Measurements from ENCODE around the gene CD247.

CD247 gene

GRCh38 chr1:167453123-167453522 is 65.2 kb downstream of the CD247 start:
- no peak for TF ChIP-seq CTCF (IDR thresholded peaks at IDR 0.05; ENCODE audit: extremely low read depth, insufficient read depth, missing control alignments)
- in situ Hi-C loops (cut with MboI; ENCODE audit: low pct_unique_long_range_greater_than_20kb, low sequenced_read_pairs, unreplicated experiment), result no loop called here
- no peak for DNase-seq (ENCODE audit: low spot score)

GRCh38 chr1:167452483-167452882 is 65.8 kb downstream of the CD247 start:
- no peak for DNase-seq (ENCODE audit: low spot score)
- in situ Hi-C loops (cut with MboI; ENCODE audit: low pct_unique_long_range_greater_than_20kb, low sequenced_read_pairs, unreplicated experiment), result no loop called here
- TF ChIP-seq CTCF (IDR thresholded peaks at IDR 0.05; ENCODE audit: extremely low read depth, insufficient read depth, missing control alignments), result no peak

GRCh38 chr1:167450843-167451242 is 67.5 kb downstream of the CD247 start:
- in situ Hi-C loops (cut with MboI; ENCODE audit: low pct_unique_long_range_greater_than_20kb, low sequenced_read_pairs, unreplicated experiment), result no loop called here
- TF ChIP-seq CTCF (IDR thresholded peaks at IDR 0.05; ENCODE audit: extremely low read depth, insufficient read depth, missing control alignments), result no peak
- DNase-seq (ENCODE audit: low spot score), result no peak

GRCh38 chr1:167447521-167448136 is 70.7 kb downstream of the CD247 start:
- no peak for DNase-seq (ENCODE audit: low spot score)

GRCh38 chr1:167446966-167447365 is 71.4 kb downstream of the CD247 start:
- in situ Hi-C loops (cut with MboI; ENCODE audit: low pct_unique_long_range_greater_than_20kb, low sequenced_read_pairs, unreplicated experiment), result loop anchor here (10.0 to 25.0 kb wide), 3 partner anchors 88 to 535 kb away; no protein-coding TSS in a partner anchor
- no peak for TF ChIP-seq CTCF (IDR thresholded peaks at IDR 0.05; ENCODE audit: extremely low read depth, insufficient read depth, missing control alignments)
- DNase-seq (ENCODE audit: low spot score), result no peak

More at GRCh38 chr1:167447521-167448136, 70.7 kb downstream of the CD247 start:
- no peak for TF ChIP-seq CTCF (IDR thresholded peaks at IDR 0.05; ENCODE audit: extremely low read depth, insufficient read depth, missing control alignments)
- in situ Hi-C loops (cut with MboI; ENCODE audit: low pct_unique_long_range_greater_than_20kb, low sequenced_read_pairs, unreplicated experiment), result loop anchor here (10.0 to 25.0 kb wide), 3 partner anchors 87 to 535 kb away; no protein-coding TSS in a partner anchor

- in situ Hi-C loops (cut with MboI; ENCODE audit: low pct_unique_long_range_greater_than_20kb, low sequenced_read_pairs, unreplicated experiment), result loop anchor here (10.0 to 25.0 kb wide), 3 partner anchors 91 to 531 kb away; no protein-coding TSS in a partner anchor
- no peak for TF ChIP-seq CTCF (IDR thresholded peaks at IDR 0.05; ENCODE audit: extremely low read depth, insufficient read depth, missing control alignments)
- DNase-seq (ENCODE audit: low spot score), result no peak
Observed at GRCh38 chr1:167443757-167444156, 74.6 kb downstream of the CD247 start.
